Activated T-helper 1 cell treated with anti-CD3 and anti-CD28 coated beads, Interleukin-12 subunit alpha, Interleukin-12 subunit beta, Interleukin-2, Interleukin-4 antibody, amounts not matched to agents 30 ng/mL and 10 ng/mL and 1 ng/mL, durations not matched to agents 14 hours and 24 hours and 36 hours (primary cell): Measurements from ENCODE around the gene ATP5F1C. TPM values are rescaled to one million over a fixed set of nuclear protein-coding genes. Genes with fewer than 3 reads are reported as not detected.
"Not testable (repeated sequence)": the region's sequence is repeated elsewhere in the genome, so short reads cannot be mapped to it uniquely, and the experiment has no call there.

Experiments used
- DNase-seq: peaks from one replicate; pipeline ENCODE4 v3.0.0; 2021; ENCODE audit warnings: low spot score
- H3K27ac Mint-ChIP-seq: one replicate; pipeline ENCODE4 v1.8.0; 2021; ENCODE audit warnings: mild to moderate bottlenecking, mixed read lengths
- H3K27me3 Mint-ChIP-seq: one replicate; pipeline ENCODE4 v1.8.0; 2022; ENCODE audit warnings: mild to moderate bottlenecking, moderate library complexity, mixed read lengths; ENCODE audit not compliant: insufficient read depth
- H3K36me3 Mint-ChIP-seq: one replicate; pipeline ENCODE4 v1.8.0; 2021; ENCODE audit warnings: low read depth, mixed read lengths
- H3K4me1 Mint-ChIP-seq: one replicate; pipeline ENCODE4 v1.8.0; 2021; ENCODE audit warnings: low read depth, mixed read lengths
- H3K4me3 Mint-ChIP-seq: one replicate; pipeline ENCODE4 v1.8.0; 2021; ENCODE audit warnings: mild to moderate bottlenecking, moderate library complexity, mixed read lengths
- H3K9me3 Mint-ChIP-seq: one replicate; pipeline ENCODE4 v1.8.0; 2021; ENCODE audit warnings: mixed read lengths
- intact Hi-C: fragments of 100-400 bp; cut with micrococcal nuclease; formaldehyde crosslinking; loops from one replicate; pipeline ENCODE4 v1.15.1; 2024
- total RNA-seq: library from RNA; stranded (reverse); gene quantifications from 2 replicates; pipeline ENCODE4 v1.2.3, GENCODE V29; 2022

The ATP5F1C gene
- total RNA-seq, 1 donor from 2014 or later = 316 TPM

DNA sequence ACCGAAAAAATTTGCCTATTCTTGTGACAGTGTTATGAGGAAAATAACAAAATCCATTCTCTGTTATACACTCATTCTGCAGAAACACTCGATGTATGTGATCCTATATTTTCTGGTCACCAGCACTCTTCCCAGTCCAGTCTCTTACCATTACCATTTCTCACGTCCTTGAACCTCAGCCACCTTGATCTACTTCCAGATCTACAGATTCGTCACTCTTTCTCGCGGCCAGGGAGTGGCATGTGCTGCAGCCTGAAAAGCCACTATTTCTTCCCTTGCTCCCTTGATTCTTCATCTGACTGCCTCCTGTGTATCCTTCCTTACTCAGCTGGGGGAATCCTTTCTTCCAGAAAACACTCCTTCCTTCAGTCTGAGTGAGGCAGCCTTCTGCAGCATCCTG is 16.2 kb downstream of the ATP5F1C start:
- peaks cover 47% of the 10 kb centered on the region for H3K36me3 Mint-ChIP-seq

DNA sequence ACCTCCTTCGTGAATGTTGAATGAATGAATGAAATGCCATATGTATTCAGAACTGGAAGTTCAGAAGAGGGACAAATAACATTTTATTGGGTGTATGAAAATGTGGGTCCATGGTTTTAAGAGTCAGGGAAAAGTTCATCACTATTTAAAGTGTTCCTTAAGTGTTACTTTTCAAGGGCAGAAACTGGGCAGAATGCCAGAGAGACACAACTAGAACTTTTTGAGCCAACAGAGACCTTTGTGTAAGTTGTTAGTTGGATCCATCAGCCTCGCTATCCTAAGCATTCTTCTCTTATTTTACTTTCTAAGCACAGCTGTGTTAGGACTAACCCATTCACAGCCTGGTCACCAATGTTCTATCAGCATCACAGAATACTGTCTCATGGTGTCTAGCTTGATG is 16.8 kb downstream of the ATP5F1C start:
- Mint-ChIP-seq H3K36me3 (peaks cover 41% of the 10 kb centered on the region), H3K4me3 (no peak overlapping the region)

More for the DNA sequence above, 16.2 kb downstream of the ATP5F1C start:
- no peak for DNase-seq
- intact Hi-C loops = no loop called here
- no peaks in the 10 kb centered on the region for H3K9me3 Mint-ChIP-seq
- H3K27me3 Mint-ChIP-seq = no peaks in the 10 kb centered on the region
- H3K4me1 Mint-ChIP-seq = no peaks in the 10 kb centered on the region
- H3K4me3 Mint-ChIP-seq = no peak overlapping the region
- H3K27ac Mint-ChIP-seq = no peak overlapping the region

DNA sequence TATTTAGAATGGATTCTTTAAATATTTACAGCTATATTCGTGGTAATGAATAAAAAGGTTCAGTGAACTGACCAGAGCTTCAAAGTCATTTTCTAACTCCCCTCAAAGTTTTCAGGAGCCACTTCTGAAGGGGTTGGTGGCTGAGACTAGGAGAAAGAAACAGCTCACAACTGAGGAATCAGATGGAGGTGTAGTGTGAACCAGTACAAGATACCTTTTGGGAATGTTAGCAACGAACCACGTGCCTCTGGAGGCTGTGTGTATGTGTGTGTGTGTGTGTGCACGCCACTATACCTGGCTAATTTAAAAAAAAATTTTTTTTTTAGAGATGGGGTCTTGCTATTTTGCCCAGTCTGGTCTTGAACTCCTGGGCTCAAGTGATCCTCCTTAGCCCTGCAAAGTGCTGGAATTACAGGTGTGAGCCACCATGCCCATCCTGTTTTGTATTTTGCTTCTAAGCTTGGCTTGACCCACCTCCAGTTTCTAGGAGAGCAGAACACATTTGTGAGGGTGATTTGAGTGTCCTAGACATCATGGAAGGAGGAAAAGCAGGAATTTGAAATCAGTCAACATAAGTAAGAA is 20.8 kb downstream of the ATP5F1C start:
- Mint-ChIP-seq H3K4me3 (no peak overlapping the region), H3K27ac (no peak overlapping the region), H3K9me3 (no peaks in the 10 kb centered on the region), H3K36me3 (peaks cover 19% of the 10 kb centered on the region), H3K27me3 (no peaks in the 10 kb centered on the region), H3K4me1 (no peaks in the 10 kb centered on the region)
- DNase-seq = no peak
- intact Hi-C loops = no loop called here

More for the DNA sequence above, 16.8 kb downstream of the ATP5F1C start:
- Mint-ChIP-seq H3K27me3 (no peaks in the 10 kb centered on the region), H3K4me1 (no peaks in the 10 kb centered on the region), H3K27ac (no peak overlapping the region), H3K9me3 (no peaks in the 10 kb centered on the region)
- intact Hi-C loops = no loop called here
- no peak for DNase-seq

DNA sequence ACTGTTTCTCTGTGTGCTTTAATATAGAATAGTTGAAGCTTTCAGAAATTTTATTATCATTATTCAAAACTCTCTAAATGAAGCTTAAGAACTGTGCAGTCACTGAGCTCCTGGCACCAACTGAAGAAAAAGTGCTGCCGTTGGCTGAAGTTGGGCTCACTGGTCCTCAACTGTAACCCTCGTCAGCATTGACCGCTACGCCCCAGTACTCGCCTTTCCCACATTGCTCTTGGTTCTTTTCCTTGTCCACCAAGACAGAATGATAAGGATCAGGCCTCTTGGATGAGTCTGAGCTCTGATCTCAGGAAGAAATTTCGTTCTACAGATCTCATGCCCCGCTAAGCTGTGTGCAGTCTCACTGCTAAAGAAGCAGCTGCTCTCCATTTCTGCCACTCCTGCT is 22.5 kb downstream of the ATP5F1C start:
- intact Hi-C loops = no loop called here

DNA sequence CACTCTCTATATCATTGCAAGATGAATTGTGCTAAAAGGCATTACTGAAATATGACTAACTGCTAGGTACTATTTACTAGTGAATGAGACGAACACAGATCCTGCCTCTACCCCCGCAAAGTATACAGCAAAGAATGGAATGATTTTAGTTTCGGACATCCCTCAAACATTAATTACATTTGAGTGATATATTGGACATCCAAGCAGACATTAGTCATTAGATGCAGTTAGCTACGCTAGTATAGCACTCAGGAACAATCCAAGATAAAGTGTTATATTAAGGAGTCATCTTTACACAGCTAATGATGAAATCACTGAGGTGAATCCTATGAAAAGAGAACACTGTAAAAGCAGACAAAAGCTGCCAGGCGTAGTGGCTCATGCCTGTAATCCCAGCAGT is 23.0 kb downstream of the ATP5F1C start:
- Mint-ChIP-seq H3K4me3 (no peak overlapping the region), H3K9me3 (no peaks in the 10 kb centered on the region), H3K36me3 (peaks cover 10% of the 10 kb centered on the region), H3K27ac (no peak overlapping the region), H3K27me3 (peaks cover 8% of the 10 kb centered on the region), H3K4me1 (no peaks in the 10 kb centered on the region)
- intact Hi-C loops = no loop called here
- no peak for DNase-seq

More for the DNA sequence above, 22.5 kb downstream of the ATP5F1C start:
- no peak for DNase-seq
- H3K36me3 Mint-ChIP-seq = peaks cover 10% of the 10 kb centered on the region
- H3K27me3 Mint-ChIP-seq = peaks cover 5% of the 10 kb centered on the region
- no peaks in the 10 kb centered on the region for H3K4me1 Mint-ChIP-seq
- H3K27ac Mint-ChIP-seq = no peak overlapping the region
- H3K4me3 Mint-ChIP-seq = no peak overlapping the region
- no peaks in the 10 kb centered on the region for H3K9me3 Mint-ChIP-seq

DNA sequence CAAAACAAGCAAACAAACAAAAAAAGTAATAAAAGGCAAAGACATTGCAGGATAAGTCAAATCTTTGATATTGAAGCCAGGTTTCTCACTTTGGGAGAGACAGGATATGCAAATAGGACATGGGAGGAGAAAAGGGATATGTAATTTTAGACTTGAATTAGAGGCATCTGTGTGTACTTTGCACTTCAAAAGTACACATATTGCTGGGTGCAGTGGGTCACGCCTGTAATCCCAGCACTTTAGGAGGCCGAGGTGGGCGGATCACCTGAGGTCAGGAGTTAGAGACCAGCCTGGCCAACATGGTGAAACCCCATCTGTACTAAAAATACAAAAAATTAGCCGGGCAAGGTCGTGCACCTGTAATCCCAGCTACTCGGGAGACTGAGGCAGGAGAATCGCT is 23.8 kb downstream of the ATP5F1C start:
- H3K27ac Mint-ChIP-seq, H3K36me3 Mint-ChIP-seq, H3K9me3 Mint-ChIP-seq, H3K4me3 Mint-ChIP-seq, intact Hi-C loops, H3K4me1 Mint-ChIP-seq, DNase-seq: not testable (repeated sequence)
- H3K27me3 Mint-ChIP-seq = peaks cover 11% of the 10 kb centered on the region

DNA sequence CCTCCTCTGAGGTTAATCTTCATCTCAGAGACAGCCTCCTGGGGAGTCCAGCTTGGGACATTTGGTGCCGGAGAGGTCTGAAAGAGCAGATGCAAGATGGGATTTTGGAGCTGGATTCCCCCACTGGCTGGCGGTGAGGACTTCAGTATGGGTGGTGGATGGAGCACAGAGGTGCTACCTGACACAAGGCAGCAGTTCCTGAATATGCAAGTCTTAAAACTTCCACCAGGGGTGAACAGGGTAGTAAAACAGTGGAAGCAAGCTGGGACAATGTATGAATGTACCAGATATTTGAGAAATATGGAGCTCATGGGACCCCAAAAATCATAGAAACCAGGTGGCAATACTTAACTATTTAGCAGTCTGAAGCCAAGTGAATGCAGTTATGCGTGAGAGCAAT is 25.5 kb downstream of the ATP5F1C start:
- Mint-ChIP-seq H3K27ac (no peak overlapping the region), H3K36me3 (no peaks in the 10 kb centered on the region), H3K4me1 (peaks cover 9% of the 10 kb centered on the region), H3K27me3 (peaks cover 20% of the 10 kb centered on the region), H3K9me3 (no peaks in the 10 kb centered on the region), H3K4me3 (no peak overlapping the region)
- intact Hi-C loops = no loop called here
- DNase-seq = no peak

DNA sequence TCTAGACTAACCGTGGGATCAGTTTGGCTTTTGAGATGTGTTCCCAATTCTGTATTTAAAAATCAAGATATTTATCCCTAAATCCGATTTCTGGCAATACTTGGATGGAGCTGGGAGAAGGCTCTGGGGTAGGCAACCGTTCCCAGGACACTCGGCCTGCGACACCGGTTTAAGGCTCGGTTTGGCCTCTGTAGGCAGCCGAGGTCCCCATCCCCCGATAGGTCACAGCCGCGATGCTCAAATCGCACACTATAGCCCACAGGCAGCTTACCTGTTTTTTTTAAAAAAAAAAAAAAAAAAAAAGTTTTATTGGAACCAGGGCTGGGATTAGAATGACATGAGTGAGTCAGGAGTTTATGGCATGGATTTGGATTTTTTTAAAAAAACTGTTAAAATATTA is 29.6 kb downstream of the ATP5F1C start:
- Mint-ChIP-seq H3K4me3 (peak overlapping the region; percentile 97), H3K27me3 (peaks cover 20% of the 10 kb centered on the region), H3K4me1 (peaks cover 21% of the 10 kb centered on the region), H3K27ac (no peak overlapping the region), H3K36me3 (peaks cover 9% of the 10 kb centered on the region), H3K9me3 (no peaks in the 10 kb centered on the region)
- no peak for DNase-seq
- intact Hi-C loops = no loop called here

DNA sequence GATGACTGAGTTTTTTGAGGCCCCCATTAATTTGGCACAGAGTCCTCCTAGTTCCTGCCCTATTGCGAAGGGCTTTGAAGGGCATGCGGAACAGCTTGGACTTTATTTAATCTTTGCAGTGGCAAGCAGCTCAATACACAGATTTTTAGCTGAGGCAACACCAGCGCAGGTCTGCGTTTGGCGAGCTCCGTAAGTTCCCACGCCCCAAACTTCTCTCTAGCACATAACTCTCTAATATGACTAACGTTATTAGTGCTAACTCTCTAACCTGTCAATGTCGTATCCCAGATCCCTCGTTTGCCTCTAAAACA is 30.0 kb downstream of the ATP5F1C start:
- intact Hi-C loops = loop anchor here (1.0 to 2.0 kb wide), 4 partner anchors 30 to 1484 kb away; partner anchors contain the start of gene ATP5F1C
- peaks cover 21% of the 10 kb centered on the region for H3K4me1 Mint-ChIP-seq
- H3K4me3 Mint-ChIP-seq = peak overlapping the region; percentile 97
- H3K27me3 Mint-ChIP-seq = peaks cover 20% of the 10 kb centered on the region
- peak overlapping the region; percentile 73 for H3K27ac Mint-ChIP-seq
- DNase-seq = no peak
- peaks cover 9% of the 10 kb centered on the region for H3K36me3 Mint-ChIP-seq
- no peaks in the 10 kb centered on the region for H3K9me3 Mint-ChIP-seq

DNA sequence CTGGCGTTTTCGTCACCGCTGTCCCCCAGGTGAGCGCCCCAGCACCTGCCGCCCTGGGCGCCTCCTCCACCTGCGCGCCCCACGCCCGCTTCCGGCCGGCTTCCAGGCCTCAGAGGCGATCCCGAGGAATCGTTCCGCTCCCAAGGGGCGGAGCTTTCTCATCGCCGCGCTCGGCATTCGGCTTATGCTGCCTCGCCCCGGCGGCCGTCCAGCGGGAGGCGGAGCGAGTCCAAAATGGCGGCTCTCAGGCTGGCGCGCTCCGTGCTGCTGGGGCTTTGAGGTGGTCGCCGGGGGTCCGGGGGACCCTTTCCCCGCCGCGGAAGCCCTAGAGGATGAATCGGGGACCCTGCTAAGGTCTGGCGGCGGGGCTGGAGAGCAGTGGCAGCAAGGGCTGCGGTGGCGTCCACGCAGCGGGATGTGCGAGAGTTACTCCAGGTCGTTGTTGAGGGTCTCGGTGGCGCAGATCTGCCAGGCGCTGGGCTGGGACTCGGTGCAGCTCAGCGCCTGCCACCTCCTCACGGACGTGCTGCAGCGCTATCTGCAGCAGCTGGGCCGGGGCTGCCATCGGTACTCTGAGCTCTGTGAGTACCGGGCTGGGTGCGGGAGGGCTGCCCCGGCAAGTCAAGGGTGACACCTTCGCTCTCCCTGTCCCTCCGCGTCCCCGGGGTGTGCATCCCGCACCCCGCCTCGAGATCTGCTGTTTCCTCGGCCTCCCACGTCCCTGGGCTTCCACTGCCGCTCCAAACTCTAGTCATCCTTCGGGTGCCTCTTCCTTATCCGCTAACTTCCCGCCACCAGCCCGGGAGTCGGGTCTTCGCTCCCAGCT is 30.5 kb downstream of the ATP5F1C start, which contains the start of gene TAF3:
TSS of gene TAF3 (plus strand) at position 211 of the 826 bp plus-strand sequence. CDS start at position 416, 205 bp downstream.
- peaks cover 21% of the 10 kb centered on the region for H3K4me1 Mint-ChIP-seq
- peak within 1 kb of the TSS; percentile 91 for H3K27ac Mint-ChIP-seq
- H3K27me3 Mint-ChIP-seq = peaks cover 20% of the 10 kb centered on the region
- intact Hi-C loops = loop anchor here (1.0 to 2.0 kb wide), 4 partner anchors 30 to 1484 kb away; partner anchors contain the start of gene ATP5F1C
- no peaks in the 10 kb centered on the region for H3K9me3 Mint-ChIP-seq
- peak within 1 kb of the TSS; percentile 97 for H3K4me3 Mint-ChIP-seq
- H3K36me3 Mint-ChIP-seq = peaks cover 9% of the 10 kb centered on the region
- DNase-seq = peak; percentile 92

DNA sequence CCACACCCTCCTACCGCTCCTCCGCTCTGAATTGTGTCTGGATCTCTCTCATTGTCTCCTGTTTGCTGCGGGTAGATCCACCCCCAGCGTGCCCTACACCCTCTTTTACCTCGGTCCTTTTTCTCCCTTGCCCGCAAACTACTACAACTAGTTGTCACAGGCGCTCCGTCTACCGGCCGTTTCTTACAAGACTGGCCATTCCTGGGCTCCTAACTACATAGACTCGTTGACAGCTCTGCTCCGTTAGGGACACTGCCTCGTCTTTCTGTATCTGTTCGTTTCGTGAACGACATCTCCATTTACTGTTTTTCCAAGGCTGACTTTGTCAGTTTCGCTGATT is 31.1 kb downstream of the ATP5F1C start:
- peak overlapping the region; percentile 97 for H3K4me3 Mint-ChIP-seq
- peaks cover 9% of the 10 kb centered on the region for H3K36me3 Mint-ChIP-seq
- intact Hi-C loops = loop anchor here (2.0 kb wide), 2 partner anchors 234 to 1390 kb away; no protein-coding TSS in a partner anchor
- peak overlapping the region; percentile 91 for H3K27ac Mint-ChIP-seq
- peaks cover 21% of the 10 kb centered on the region for H3K4me1 Mint-ChIP-seq
- H3K9me3 Mint-ChIP-seq = no peaks in the 10 kb centered on the region
- peak; percentile 17 for DNase-seq
- H3K27me3 Mint-ChIP-seq = peaks cover 18% of the 10 kb centered on the region

DNA sequence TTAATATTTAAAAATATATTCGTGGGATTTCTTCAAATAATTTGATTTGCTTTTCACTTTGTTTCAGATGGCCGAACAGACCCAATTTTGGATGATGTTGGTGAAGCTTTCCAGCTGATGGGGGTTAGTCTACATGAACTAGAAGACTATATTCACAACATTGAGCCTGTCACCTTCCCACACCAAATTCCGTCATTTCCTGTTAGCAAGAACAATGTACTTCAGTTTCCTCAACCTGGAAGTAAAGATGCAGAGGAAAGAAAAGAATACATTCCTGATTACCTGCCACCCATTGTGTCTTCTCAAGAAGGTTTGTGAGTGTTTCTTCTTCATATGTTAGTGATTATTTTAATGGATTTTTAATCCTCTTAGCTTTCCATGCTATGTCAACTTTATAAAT is 36.3 kb downstream of the ATP5F1C start:
- H3K4me1 Mint-ChIP-seq = peaks cover 13% of the 10 kb centered on the region
- intact Hi-C loops = no loop called here
- no peaks in the 10 kb centered on the region for H3K9me3 Mint-ChIP-seq
- peaks cover 20% of the 10 kb centered on the region for H3K36me3 Mint-ChIP-seq
- no peak overlapping the region for H3K27ac Mint-ChIP-seq
- no peak for DNase-seq
- H3K27me3 Mint-ChIP-seq = no peaks in the 10 kb centered on the region
- no peak overlapping the region for H3K4me3 Mint-ChIP-seq

DNA sequence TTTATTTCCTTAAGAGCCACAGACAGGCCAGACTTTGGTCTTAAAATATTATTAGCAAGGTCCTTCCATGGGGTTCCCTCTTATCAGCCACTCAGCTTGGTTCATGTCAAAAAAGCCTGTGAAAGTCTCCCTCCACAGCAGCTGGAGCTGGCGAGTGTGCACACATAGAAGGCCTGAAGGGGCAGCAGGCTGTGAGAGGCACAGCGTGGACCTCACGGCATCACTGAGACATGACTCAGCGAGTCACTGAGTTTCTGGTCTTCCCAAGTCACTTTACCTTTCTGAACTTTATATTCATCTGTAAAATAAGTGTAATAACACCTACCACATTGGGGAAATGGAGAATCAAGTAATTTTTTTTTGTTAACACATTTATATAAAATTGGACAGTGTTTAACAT is 39.0 kb downstream of the ATP5F1C start:
- no peak for DNase-seq
- peaks cover 19% of the 10 kb centered on the region for H3K36me3 Mint-ChIP-seq
- H3K27me3 Mint-ChIP-seq = no peaks in the 10 kb centered on the region
- no peak overlapping the region for H3K27ac Mint-ChIP-seq
- no peak overlapping the region for H3K4me3 Mint-ChIP-seq
- intact Hi-C loops = no loop called here
- H3K9me3 Mint-ChIP-seq = no peaks in the 10 kb centered on the region
- peaks cover 4% of the 10 kb centered on the region for H3K4me1 Mint-ChIP-seq
